ENCODE results near the gene LAMC1.
A peak's percentile ranks its signal among the peaks of the same experiment; 100 is the strongest.

LAMC1 gene

DNA sequence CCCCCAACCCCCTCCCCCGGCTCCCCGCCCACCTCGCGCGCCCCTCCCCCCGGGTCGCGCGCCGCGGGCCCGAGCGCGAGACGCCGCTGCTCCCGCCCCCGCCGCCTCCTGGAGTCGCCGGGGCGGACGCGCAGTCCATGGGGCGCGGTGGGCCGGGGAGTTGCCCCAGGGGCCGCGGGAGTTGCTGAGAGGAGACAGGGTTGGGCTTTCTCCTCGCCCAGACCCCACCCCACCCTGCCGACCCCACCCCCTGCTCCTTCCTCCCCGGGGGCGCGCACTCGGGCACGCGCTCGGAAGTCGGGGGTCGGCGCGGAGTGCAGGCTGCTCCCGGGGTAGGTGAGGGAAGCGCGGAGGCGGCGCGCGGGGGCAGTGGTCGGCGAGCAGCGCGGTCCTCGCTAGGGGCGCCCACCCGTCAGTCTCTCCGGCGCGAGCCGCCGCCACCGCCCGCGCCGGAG is at the start of gene LAMC1:
Gene LAMC1, plus strand, starts transcription at position 275 of the 455 bp plus-strand sequence. CDS start 297 bp downstream, outside the sequence.
- DNase-seq: peak; percentile 66

DNA sequence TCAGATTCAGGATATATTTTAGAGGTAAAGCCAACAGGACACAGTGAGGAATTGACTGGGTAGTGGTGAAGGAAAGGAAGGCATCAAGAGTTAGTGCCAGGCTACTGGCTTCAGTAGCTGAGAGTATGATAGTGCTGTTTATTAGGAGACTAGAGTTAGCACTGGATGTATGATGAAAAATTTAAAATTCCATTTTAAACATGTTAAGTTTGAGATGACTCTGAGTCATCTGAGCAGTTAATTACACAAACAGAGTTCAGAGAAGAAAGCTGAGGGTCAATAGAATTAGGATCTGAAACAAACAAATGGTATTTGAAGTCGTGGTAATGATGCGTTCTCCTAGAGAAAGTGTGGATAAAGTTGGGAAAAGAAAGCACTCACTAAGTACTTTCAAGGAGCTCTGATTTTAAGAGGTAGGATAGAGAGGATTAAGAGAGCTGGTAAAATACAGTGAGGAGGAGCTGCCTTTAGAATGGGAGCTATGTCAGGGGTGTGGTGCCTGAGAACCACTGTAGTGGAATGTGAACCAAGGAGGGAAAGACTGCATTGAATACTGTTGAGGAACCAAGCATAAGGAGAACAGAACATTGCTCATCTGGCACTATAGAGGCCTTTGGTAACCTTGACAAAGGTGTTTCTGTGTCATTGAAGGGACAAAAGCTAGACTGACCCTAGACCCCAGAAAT is 48.6 kb upstream of the LAMC1 start:
- no peak for DNase-seq

GRCh38 chr1:182977480-182977879 is 45.7 kb upstream of the LAMC1 start:
- no peak for DNase-seq

GRCh38 chr1:182978151-182978853 is 44.9 kb upstream of the LAMC1 start:
- no peak for DNase-seq

GRCh38 chr1:182984138-182984537 is 39.1 kb upstream of the LAMC1 start:
- DNase-seq: no peak

- no peak for DNase-seq
Measured at GRCh38 chr1:182984621-182985020, 38.6 kb upstream of the LAMC1 start.

DNA sequence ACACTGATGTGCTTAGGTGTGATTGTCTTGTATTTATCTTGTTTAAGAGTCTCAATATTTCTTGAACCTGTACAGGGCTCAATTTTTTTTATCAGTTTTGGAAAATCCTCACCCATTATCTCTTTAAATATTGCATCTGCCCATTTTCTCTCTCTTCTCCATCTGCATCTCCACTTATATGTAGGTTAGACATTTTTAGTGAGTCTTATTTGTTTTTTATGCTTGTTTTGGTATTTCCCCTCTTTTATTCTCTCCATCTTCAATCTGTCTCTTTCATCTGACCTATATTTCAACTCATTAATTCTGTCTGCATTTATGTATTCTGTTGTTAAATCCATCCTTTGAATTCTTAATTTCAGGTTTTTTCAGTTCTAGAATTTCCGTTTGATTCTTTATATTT is 37.3 kb upstream of the LAMC1 start:
- no peak for DNase-seq

DNA sequence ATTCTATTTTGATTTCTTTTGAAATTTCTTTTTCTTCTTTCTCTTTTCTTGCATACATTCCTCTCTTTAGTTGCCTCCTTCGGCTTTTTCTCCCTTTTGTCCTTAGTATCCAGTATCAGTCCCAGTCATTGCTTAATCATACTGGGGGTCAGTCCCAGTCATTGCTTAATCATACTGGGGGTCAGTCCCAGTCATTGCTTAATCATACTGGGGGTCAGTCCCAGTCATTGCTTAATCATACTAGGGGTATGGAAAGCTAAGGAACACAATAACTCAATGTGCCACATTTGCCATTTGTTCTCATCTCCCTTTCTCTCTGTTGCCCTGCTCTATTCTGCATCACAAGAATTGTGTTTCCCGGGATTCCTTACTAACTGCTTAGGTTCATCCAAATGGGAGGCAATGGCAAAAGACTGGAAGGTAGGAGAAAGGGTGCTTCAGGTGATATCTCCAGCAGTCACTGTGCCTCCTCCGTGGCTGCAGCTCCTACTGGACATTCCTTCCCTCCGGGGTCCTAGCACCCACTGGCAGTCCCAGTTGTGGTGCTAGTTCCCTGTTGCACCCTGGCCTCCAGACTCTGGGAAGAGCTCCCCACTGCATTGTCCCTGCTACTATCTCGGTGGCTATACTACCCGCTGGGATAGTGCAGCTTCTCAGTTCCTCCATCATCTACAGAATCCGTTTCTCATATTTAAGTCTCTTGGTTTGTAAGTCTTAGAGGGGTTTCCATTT is 32.6 kb upstream of the LAMC1 start:
- DNase-seq: no peak

DNA sequence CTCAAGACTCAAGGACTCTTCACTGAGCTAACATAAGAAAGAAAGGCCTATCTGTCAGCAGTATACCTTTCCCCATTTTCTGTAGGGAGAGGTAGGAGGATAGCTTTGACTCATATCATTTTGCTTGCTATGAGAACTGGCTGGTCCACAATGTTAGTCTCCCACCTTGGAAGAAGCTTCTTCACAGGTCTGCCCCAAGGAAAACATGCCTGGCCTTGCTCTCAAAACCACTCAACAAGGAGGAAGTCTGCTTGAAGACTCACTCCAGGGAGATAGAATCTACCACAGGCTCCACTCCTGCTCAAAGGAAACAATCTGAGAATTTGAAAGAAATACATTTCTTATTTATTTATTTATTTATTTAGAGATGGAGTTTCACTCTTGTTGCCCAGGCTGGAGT is 29.5 kb upstream of the LAMC1 start:
- no peak for DNase-seq

DNA sequence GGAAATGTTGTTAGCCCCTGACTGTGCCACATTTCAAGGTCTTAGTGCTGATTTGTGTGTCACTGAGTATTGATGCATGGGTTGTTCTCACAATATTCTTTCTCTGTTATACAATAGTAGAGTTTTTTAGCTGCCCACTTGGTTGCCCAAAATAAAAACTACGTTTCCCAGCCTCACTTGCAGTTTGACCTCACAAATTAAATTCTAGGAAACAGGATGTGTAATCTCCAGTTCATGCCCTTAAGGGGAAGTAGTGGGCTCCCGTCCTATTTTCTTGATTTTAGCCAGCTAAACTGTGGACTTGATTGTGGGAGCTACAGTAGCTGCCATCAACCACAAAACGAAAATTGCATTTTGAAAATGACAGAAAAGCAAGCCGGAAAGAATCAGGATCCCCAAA is 27.3 kb upstream of the LAMC1 start:
- no peak for DNase-seq

GRCh38 chr1:182996816-182997215 is 26.4 kb upstream of the LAMC1 start:
- DNase-seq: no peak

DNA sequence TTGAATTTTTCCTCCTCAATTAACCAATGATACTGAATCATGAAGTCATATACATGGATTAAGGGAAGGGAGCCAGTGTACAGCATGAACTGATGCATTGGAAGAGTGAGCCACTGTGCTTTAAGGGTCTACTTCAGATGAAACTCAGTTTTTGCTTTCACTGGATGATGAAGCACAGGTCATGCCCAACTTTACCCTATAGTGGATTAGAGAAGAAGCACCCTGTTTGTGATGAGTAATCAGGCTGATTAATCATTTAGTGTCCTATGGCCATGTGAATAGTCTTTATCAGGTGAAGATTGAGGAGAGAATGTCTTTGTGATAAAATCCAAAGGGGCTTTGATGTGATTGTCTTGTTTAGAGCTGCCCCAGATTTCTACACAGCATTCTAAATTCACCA is 24.7 kb upstream of the LAMC1 start:
- no peak for DNase-seq

DNA sequence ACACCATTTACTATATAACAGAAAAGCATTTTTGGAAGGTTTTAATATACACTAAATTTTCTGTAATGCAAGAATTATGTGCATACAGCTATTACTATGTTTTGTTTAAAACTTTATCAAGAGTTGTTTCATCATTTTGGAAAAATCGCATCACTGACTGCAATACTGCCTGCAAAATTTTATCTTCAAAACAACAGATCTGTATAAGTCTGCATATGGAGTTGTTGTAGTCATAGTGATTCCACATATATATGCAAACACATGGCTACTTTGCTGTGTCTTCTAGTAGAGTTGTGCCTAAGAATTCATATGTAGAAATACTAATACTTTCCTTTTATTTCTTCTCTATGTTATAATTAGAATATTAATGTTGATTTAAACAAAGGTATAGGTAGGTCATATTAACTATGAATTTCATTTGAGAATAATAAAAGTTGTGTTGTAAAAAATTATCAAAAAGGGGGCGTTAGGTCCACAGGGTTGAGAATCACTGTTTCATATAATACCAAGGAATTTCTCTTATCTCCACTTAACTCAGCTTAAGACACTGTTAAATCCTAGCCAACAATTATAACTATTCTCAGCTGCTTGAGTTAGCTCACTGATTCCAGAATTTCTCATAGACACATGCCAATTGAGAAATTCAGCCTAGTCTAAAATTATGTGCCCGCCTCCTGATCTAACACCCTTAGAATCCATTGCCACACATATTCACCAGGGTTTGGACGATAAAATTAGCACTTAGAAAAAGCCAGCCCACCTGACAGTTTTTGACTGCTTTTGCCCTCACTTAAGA is 22.9 kb upstream of the LAMC1 start:
- DNase-seq: no peak

- DNase-seq: no peak
Measured at GRCh38 chr1:183002267-183002666, 21.0 kb upstream of the LAMC1 start.

DNA sequence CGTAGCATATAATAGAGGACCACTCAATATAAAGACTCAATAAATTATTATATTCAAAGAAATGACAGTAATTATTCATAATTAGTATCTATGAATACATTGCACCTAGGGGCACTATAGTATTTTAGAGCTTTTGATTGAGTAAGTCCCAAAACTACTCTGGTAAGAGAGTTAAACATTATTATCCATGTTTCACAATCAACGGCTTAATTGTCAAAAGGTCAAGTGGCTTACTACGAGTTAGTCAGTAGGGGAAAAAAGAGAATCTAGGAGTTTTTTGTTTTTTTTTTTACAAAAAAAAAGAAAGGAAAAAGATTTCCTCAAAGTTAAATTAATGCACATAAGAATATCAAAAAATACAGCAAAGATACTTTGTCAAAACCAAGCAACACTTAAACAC is 20.4 kb upstream of the LAMC1 start:
- no peak for DNase-seq

DNA sequence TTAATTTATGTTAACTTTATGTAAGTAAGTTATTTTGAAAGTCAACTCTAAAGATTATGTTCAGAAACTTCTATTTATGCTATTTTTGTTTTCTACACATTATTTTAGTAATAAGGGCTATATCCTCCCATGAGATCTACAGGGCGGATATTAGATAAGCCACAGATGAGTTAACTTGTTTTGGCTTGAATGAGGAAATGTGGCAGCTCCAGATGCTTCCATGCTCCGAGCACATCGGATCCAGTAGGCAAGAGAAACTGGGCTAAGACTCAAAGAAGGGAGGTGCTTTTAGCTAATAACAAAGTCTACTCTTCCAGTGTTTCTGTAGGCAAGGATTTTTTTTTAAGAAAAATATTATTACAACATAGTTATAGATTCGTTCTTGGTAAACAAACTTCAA is 20.0 kb upstream of the LAMC1 start:
- DNase-seq: no peak

- no peak for DNase-seq
Measured at GRCh38 chr1:183004141-183004540, 19.1 kb upstream of the LAMC1 start.

- DNase-seq: no peak
Measured at GRCh38 chr1:183011859-183012258, 11.4 kb upstream of the LAMC1 start.

DNA sequence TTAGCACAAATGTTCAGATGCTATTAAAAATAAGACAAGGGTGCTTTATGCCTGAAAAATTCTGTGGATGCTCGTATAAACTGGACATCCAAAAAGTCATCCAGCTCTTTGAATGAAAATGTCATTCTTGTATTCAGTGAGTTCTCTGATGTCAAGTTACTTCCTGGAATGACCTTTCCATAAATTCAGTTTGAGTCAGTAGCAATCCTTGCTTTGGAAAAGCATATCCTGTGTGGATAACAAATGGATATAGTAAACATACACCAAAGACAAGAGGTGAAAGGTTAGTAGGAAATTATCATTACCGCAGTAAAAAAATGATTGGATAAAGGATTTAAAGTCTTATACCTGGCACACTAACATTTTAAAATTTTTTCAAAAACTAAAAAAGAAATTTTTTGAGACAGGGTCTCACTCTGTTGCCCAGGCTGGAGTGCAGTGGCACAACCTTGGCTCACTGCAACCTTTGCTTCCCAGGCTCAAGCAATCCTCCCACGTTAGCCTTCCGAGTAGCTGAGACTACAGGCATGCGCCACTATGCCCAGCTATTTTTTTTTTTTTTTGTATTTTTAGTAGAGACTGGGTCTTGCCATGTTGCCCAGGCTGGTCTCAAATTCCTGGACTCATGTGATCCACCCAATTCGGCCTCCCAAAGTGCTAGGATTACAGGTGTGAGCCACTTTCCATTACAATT is 10.8 kb upstream of the LAMC1 start:
- no peak for DNase-seq

- no peak for DNase-seq
Measured at GRCh38 chr1:183019139-183019740, 4.0 kb upstream of the LAMC1 start.

GRCh38 chr1:183019860-183020259 is 3.4 kb upstream of the LAMC1 start:
- peak; percentile 75 for DNase-seq
